CD4-positive, alpha-beta T cell treated with Interferon gamma for 1 hour (primary cell): ENCODE results near the gene PPP6C.
A peak's percentile ranks its signal among the peaks of the same experiment; 100 is the strongest.
"Not testable (repeated sequence)": the region's sequence is repeated elsewhere in the genome, so short reads cannot be mapped to it uniquely, and the experiment has no call there.

Experiments
- DNase-seq: peaks from one replicate; pipeline ENCODE4 v3.0.0-alpha.2; 2020

PPP6C gene

GRCh38 chr9:125140576-125140975 is 49.0 kb downstream of the PPP6C start:
- no peak for DNase-seq

DNA sequence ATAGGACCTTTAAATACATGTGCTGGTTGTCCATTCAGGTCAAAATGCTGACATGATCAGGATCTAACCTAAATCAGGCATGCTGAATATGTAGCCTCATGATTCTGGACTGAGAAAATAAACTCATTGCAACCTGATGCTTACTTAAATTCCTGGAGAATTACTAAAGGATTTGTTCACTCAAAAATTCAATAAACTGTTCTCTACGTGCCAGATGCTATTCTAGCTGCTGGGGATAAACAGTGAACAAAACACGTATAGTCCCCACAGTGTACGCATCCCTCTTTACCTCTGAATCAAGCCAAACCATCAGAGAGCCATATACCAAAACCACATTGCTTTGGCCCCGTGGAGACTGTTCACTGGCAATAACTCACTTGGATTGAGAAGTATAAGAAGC is 52.4 kb downstream of the PPP6C start:
- DNase-seq: no peak

DNA sequence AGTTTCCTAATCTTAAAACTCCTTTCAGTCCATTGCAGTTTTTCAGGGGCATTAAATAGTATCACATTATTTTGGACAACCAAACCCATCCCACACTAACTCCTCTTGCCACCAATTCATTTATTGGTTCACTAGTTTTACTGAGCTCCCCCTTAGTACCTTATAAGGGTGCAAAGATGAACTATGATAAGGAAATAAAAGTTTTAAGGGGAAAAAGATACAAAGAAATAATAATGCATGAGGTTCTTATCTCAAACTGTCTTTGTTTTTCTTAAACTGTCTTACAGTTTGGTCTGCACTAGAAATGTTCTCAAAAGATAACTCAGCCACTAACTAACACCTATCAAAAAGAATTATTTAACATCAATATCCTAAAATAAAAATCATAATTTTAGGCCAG is 54.6 kb downstream of the PPP6C start:
- DNase-seq: no peak

DNA sequence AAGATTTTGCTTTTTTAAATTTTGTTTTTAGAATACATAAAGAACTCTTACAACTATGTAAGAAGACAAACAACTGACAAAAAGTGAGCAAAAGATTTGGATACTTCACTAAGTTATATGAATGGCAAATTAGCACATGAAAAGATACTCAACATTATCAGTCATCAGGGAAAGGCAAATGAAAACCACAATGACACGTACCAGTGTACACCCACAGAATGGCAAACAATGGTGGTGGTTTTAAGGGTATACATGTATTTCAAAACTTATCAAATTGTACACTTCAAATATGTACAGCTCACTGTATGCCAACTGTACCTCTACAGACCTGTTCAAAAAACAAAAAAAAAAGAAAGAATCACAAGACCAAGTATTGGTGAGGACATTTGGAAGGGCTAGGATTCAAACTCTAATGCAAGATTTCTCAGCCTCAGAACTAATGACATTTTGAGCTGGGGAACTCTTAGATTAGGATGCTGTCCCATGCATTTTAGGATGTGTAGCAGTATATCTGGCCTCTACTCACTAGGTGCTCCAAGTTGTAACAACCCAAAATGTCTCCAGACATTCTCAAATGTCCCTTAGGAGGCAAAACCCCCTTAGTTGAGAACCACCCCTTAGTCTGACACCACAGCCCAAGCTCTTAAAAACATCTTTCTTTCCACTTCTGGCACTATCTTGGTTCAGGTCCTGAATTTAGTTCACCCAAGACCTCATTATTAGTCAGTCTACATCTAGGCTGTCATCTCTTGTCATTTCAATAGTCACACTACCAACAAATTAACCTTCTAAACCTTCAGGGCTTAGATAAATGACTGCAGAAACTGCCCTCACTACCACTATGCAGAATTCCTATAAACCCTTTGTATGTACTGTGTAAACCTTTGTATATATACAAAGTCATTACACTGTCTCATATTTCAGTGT is 55.9 kb downstream of the PPP6C start:
- DNase-seq: no peak

GRCh38 chr9:125131778-125132177 is 57.8 kb downstream of the PPP6C start:
- no peak for DNase-seq

GRCh38 chr9:125126019-125126746 is 63.4 kb downstream of the PPP6C start:
- peak; percentile 83 for DNase-seq

GRCh38 chr9:125125523-125125922 is 64.1 kb downstream of the PPP6C start:
- DNase-seq: no peak

GRCh38 chr9:125121146-125121545 is 68.5 kb downstream of the PPP6C start:
- DNase-seq: no peak

GRCh38 chr9:125119643-125120286 is 69.8 kb downstream of the PPP6C start:
- DNase-seq: no peak

GRCh38 chr9:125118696-125119095 is 70.9 kb downstream of the PPP6C start:
- DNase-seq: not testable (repeated sequence)

DNA sequence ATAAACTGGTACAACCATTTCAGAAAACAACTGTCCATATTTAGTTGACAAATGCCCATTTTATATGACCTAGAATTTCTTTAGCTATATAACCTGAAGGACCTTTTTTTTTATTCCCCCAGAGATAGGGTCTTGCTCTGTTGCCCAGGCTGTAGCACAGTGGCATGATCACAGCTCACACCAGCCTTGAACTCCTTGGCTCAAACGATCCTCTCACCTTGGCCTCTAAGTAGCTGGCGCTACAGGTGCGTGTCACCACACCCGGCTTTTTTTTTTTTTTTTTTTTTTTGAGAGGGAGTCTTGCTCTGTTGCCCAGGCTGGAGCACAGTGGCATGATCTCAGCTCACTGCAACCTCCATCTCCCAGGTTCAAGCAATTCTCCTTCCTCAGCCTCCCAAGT is 75.1 kb downstream of the PPP6C start:
- not testable (repeated sequence) for DNase-seq

DNA sequence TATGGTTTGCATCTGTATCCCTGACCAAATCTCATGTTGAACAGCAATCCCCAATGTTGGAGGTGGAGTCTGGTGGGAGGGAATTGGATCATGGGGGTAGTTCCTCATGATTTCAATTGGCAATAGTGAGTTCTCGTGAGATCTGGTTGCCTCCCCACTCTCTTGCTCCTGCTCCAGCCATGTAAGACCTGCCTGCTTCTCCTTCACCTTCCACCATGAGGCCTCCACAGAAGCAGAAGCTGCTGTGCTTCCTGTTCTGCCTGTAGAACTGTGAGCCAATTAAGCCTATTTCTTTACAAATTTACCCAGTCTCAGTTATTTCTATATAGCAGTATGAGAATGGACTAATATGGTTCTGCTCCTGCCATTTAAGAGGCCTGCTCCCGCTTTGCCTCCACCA is 79.1 kb downstream of the PPP6C start:
- DNase-seq: no peak

DNA sequence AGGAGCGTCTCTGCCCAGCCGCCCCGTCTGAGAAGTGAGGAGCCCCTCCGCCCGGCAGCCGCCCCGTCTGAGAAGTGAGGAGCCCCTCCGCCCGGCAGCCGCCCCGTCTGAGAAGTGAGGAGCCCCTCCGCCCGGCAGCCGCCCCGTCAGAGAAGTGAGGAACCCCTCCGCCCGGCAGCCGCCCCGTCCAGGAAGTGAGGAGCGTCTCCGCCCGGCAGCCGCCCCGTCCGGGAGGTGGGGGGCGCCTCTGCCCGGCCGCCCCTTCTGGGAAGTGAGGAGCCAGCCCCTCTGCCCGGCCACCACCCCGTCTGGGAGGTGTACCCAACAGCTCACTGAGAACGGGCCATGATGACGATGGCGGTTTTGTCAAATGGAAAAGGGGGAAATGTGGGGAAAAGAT is 81.1 kb downstream of the PPP6C start:
- not testable (repeated sequence) for DNase-seq

- no peak for DNase-seq
These were observed 83.2 kb downstream of the PPP6C start for GRCh38 chr9:125106285-125106893.

DNA sequence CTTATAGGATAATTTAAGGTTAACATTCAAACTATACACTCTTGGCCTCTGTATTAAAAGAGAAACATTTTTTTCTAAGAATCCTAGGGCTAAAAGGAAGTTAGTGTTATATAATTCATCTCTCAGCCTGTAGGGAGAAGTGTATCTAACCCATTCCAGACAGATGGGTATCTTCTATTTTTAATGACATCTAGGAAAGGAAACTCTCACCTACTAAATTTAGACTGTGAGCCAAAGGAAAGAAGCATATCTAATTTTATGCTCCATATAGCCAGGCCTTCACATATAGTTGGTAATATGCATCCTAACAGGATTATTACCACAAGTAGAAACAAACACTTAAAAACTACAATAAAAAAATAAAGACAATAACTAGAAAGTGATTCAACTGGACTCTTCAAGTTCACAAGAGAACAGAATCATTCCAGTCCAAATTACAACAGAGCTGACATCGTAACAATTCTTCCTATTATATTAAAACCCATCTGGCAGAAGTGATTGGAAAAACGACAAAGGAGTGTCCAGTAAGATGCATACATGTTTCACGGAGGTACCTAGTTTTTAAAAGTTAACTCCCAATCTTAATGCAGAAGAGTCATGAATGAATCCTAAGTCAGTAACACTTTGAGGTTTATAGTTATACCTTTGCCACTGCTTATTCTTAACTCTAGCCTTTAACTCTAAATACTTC is 85.7 kb downstream of the PPP6C start:
- no peak for DNase-seq

GRCh38 chr9:125103021-125103420 is 86.6 kb downstream of the PPP6C start:
- DNase-seq: no peak

DNA sequence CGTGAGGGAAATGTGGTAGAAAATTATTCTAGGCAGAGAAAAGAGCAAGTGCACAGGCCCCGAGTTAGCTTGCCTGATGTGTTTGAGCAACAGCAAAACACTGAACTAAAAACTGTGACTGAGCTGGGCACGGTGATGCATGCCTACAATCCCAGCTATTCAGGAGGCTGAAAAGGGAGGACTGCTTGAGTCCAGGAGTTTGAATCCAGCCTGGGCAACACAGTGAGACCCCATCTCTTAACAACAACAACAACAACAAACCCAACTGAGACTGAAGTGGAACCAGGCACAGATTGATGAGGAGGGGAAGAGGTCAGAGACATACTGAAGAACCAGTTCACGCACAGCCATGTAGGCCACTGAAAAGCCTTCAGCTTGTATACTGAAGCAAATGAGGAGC is 88.8 kb downstream of the PPP6C start:
- no peak for DNase-seq

DNA sequence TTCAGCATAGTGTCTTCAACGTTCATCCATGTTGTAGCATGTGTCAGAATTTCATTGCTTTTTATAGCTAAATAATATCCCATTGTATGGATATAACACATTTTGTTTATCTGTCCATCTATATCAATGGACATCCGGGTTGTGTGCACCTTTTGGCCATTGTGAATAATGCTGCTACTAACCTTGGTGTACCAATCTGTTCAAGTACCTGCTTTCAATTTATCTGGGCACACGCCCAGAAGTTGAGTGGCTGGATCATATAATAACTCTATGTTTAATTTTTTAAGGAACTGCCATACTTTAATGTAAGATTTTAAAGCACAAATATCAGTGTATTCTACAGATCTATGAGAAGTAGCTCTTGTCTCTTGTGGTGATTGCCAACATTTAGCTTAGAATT is 89.8 kb downstream of the PPP6C start:
- DNase-seq: no peak
